Pons (tissue), 1 donor: Measurements from ENCODE around the gene SIPA1L3.

Experiments
- DNase-seq: peaks from one replicate; pipeline ENCODE4 v3.0.0-alpha.2; 2016; ENCODE audit warnings: low spot score

SIPA1L3 gene

GRCh38 chr19:38152461-38153379, 245.7 kb downstream of the SIPA1L3 start:
- no peak for DNase-seq

- peak; percentile 59 for DNase-seq
Observed at GRCh38 chr19:38155453-38155852, 248.4 kb downstream of the SIPA1L3 start.

- DNase-seq = no peak
Observed at GRCh38 chr19:38158730-38159129, 251.7 kb downstream of the SIPA1L3 start.

GRCh38 chr19:38162094-38162493, 255.1 kb downstream of the SIPA1L3 start:
- DNase-seq = no peak

GRCh38 chr19:38162632-38163031, 255.6 kb downstream of the SIPA1L3 start:
- no peak for DNase-seq

- no peak for DNase-seq
Observed at GRCh38 chr19:38163419-38164290, 256.6 kb downstream of the SIPA1L3 start.

- DNase-seq = no peak
Observed at GRCh38 chr19:38164526-38164925, 257.5 kb downstream of the SIPA1L3 start.

GRCh38 chr19:38165335-38165734, 258.3 kb downstream of the SIPA1L3 start:
- DNase-seq = no peak

GRCh38 chr19:38168637-38169036, 261.6 kb downstream of the SIPA1L3 start:
- DNase-seq = no peak

- no peak for DNase-seq
Observed at GRCh38 chr19:38170334-38170733, 263.3 kb downstream of the SIPA1L3 start.

GRCh38 chr19:38172001-38172400, 265.0 kb downstream of the SIPA1L3 start:
- peak; percentile 16 for DNase-seq

GRCh38 chr19:38173291-38174041, 266.5 kb downstream of the SIPA1L3 start:
- peak; percentile 79 for DNase-seq

- DNase-seq = no peak
Observed at GRCh38 chr19:38175422-38175821, 268.4 kb downstream of the SIPA1L3 start.

GRCh38 chr19:38180071-38180470, 273.1 kb downstream of the SIPA1L3 start:
- DNase-seq = no peak

- no peak for DNase-seq
Observed at GRCh38 chr19:38182536-38183210, 275.7 kb downstream of the SIPA1L3 start.

GRCh38 chr19:38183251-38183897, 276.4 kb downstream of the SIPA1L3 start:
- no peak for DNase-seq

GRCh38 chr19:38184815-38185214, 277.8 kb downstream of the SIPA1L3 start:
- DNase-seq = no peak

GRCh38 chr19:38185562-38185961, 278.6 kb downstream of the SIPA1L3 start:
- no peak for DNase-seq

- DNase-seq = no peak
Observed at GRCh38 chr19:38190061-38190460, 283.1 kb downstream of the SIPA1L3 start.

- no peak for DNase-seq
Observed at GRCh38 chr19:38190793-38191192, 283.8 kb downstream of the SIPA1L3 start.

- DNase-seq = no peak
Observed at GRCh38 chr19:38191747-38192146, 284.7 kb downstream of the SIPA1L3 start.
